HL-60/S4 treated with phorbol 12-myristate 13-acetate at 8.2 ng/mL for 4 days and 3 days (cell line): ENCODE measurements around the gene RBM20.

ENCODE experiments used
- in situ Hi-C: fragments of 300-500 bp; cut with MboI; formaldehyde crosslinking; loops from 2 replicates; pipeline ENCODE4 v1.15.0; 2022; ENCODE audit warnings: low sequenced_read_pairs

The RBM20 gene

DNA sequence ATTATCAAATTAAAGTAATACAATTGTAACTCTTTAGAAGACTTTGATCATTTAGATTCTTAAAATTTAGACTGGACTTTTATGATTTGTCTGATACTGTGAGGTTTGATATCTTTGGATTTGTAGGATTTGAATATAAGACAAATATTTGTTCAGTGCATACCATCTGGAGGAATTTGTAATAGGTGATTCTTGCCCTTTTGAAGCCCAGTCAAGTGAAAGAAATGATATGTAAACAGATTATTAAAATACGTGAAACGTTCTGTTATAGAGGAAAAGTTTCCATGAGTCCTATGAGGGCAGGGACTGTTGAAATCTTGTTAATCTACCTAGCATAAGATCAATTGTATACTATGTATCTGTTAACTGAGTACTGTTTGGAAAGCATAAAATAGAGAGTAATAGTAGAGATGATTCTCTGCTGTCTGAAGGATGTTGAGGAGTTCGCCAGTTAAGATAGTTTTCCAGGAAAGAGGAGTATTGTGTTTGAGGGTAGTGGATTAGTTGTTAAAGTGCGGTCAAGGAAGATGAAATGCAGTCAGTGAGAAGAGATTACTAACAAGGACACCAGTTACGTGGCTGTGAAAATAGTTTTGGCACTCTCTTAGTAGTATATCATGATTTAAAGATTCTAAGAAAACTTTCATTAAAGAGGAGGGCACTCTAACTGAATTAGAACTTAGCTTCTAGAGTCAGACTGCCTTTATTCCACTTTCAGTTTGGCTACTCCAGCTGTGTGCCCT is 242.0 kb downstream of the RBM20 start:
- in situ Hi-C loops, result loop anchor here (25.0 kb wide), 1 partner anchor 149 kb away; no protein-coding TSS in a partner anchor

DNA sequence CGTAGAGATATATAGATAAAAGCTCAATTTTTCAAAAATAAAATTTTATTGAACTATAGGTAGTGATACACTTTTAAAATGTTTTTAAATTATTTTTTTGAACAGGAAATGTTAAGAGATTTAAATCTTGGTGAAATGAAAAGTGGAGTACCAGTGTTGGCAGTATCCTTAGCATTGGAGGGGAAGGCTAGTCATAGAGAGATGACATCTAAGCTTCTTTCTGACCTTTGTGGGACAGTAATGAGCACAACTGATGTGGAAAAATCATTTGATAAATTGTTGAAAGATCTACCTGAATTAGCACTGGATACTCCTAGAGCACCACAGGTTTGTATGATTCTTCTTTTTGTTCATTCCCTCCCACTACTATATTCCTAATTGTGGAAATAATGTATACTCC is 243.4 kb downstream of the RBM20 start:
- in situ Hi-C loops, result loop anchor here (25.0 kb wide), 1 partner anchor 150 kb away; no protein-coding TSS in a partner anchor
